ENCODE data around the gene TBC1D1.
"Not testable (repeated sequence)": the region's sequence is repeated elsewhere in the genome, so short reads cannot be mapped to it uniquely, and the experiment has no call there.

Gene TBC1D1

GRCh38 chr4:37918653-37919052 is 27.8 kb downstream of the TBC1D1 start:
- no peak for DNase-seq (ENCODE audit: low read depth in 1 of 2, low spot score in 1 of 2)
- in situ Hi-C loops (cut with HindIII; ENCODE audit: low pct_unique_long_range_greater_than_20kb, low sequenced_read_pairs) = no loop called here
- TF ChIP-seq JUND (IDR thresholded peaks at IDR 0.05; ENCODE audit: low read depth) = no peak

- in situ Hi-C loops (cut with HindIII; ENCODE audit: low pct_unique_long_range_greater_than_20kb, low sequenced_read_pairs) = no loop called here
- no peak for TF ChIP-seq JUND (IDR thresholded peaks at IDR 0.05; ENCODE audit: low read depth)
- no peak for DNase-seq (ENCODE audit: low read depth in 1 of 2, low spot score in 1 of 2)
These were observed 31.4 kb downstream of the TBC1D1 start for GRCh38 chr4:37922328-37922727.

GRCh38 chr4:37923089-37923488 is 32.2 kb downstream of the TBC1D1 start:
- in situ Hi-C loops (cut with HindIII; ENCODE audit: low pct_unique_long_range_greater_than_20kb, low sequenced_read_pairs); DNase-seq (ENCODE audit: low read depth in 1 of 2, low spot score in 1 of 2): not testable (repeated sequence)

- no peak for DNase-seq (ENCODE audit: low read depth in 1 of 2, low spot score in 1 of 2)
- no peak for TF ChIP-seq JUND (IDR thresholded peaks at IDR 0.05; ENCODE audit: low read depth)
- in situ Hi-C loops (cut with HindIII; ENCODE audit: low pct_unique_long_range_greater_than_20kb, low sequenced_read_pairs) = no loop called here
These were observed 34.1 kb downstream of the TBC1D1 start for GRCh38 chr4:37924946-37925345.

- TF ChIP-seq JUND (IDR thresholded peaks at IDR 0.05; ENCODE audit: low read depth) = no peak
- DNase-seq (ENCODE audit: low read depth in 1 of 2, low spot score in 1 of 2) = no peak
- in situ Hi-C loops (cut with HindIII; ENCODE audit: low pct_unique_long_range_greater_than_20kb, low sequenced_read_pairs) = no loop called here
These were observed 36.5 kb downstream of the TBC1D1 start for GRCh38 chr4:37927434-37927833.

GRCh38 chr4:37928426-37929416 is 37.8 kb downstream of the TBC1D1 start:
- in situ Hi-C loops (cut with HindIII; ENCODE audit: low pct_unique_long_range_greater_than_20kb, low sequenced_read_pairs) = no loop called here
- no peak for TF ChIP-seq JUND (IDR thresholded peaks at IDR 0.05; ENCODE audit: low read depth)
- DNase-seq (ENCODE audit: low read depth in 1 of 2, low spot score in 1 of 2) = no peak

- in situ Hi-C loops (cut with HindIII; ENCODE audit: low pct_unique_long_range_greater_than_20kb, low sequenced_read_pairs) = no loop called here
- no peak for TF ChIP-seq JUND (IDR thresholded peaks at IDR 0.05; ENCODE audit: low read depth)
- no peak for DNase-seq (ENCODE audit: low read depth in 1 of 2, low spot score in 1 of 2)
These were observed 43.2 kb downstream of the TBC1D1 start for GRCh38 chr4:37934096-37934495.

GRCh38 chr4:37934609-37935008 is 43.7 kb downstream of the TBC1D1 start:
- no peak for TF ChIP-seq JUND (IDR thresholded peaks at IDR 0.05; ENCODE audit: low read depth)
- DNase-seq (ENCODE audit: low read depth in 1 of 2, low spot score in 1 of 2) = no peak
- in situ Hi-C loops (cut with HindIII; ENCODE audit: low pct_unique_long_range_greater_than_20kb, low sequenced_read_pairs) = no loop called here

GRCh38 chr4:37935026-37935425 is 44.1 kb downstream of the TBC1D1 start:
- in situ Hi-C loops (cut with HindIII; ENCODE audit: low pct_unique_long_range_greater_than_20kb, low sequenced_read_pairs) = no loop called here
- DNase-seq (ENCODE audit: low read depth in 1 of 2, low spot score in 1 of 2) = no peak
- no peak for TF ChIP-seq JUND (IDR thresholded peaks at IDR 0.05; ENCODE audit: low read depth)

GRCh38 chr4:37936889-37937498 is 46.1 kb downstream of the TBC1D1 start:
- in situ Hi-C loops (cut with HindIII; ENCODE audit: low pct_unique_long_range_greater_than_20kb, low sequenced_read_pairs) = no loop called here
- TF ChIP-seq JUND (IDR thresholded peaks at IDR 0.05; ENCODE audit: low read depth) = no peak
- DNase-seq (ENCODE audit: low read depth in 1 of 2, low spot score in 1 of 2) = no peak

- no peak for DNase-seq (ENCODE audit: low read depth in 1 of 2, low spot score in 1 of 2)
- TF ChIP-seq JUND (IDR thresholded peaks at IDR 0.05; ENCODE audit: low read depth) = no peak
- in situ Hi-C loops (cut with HindIII; ENCODE audit: low pct_unique_long_range_greater_than_20kb, low sequenced_read_pairs) = no loop called here
These were observed 47.3 kb downstream of the TBC1D1 start for GRCh38 chr4:37938208-37938607.

GRCh38 chr4:37946503-37947179 is 55.8 kb downstream of the TBC1D1 start:
- DNase-seq (ENCODE audit: low read depth in 1 of 2, low spot score in 1 of 2) = no peak
- TF ChIP-seq JUND (IDR thresholded peaks at IDR 0.05; ENCODE audit: low read depth) = no peak
- in situ Hi-C loops (cut with HindIII; ENCODE audit: low pct_unique_long_range_greater_than_20kb, low sequenced_read_pairs) = no loop called here

GRCh38 chr4:37948542-37948941 is 57.7 kb downstream of the TBC1D1 start:
- no peak for DNase-seq (ENCODE audit: low read depth in 1 of 2, low spot score in 1 of 2)
- TF ChIP-seq JUND (IDR thresholded peaks at IDR 0.05; ENCODE audit: low read depth) = no peak
- in situ Hi-C loops (cut with HindIII; ENCODE audit: low pct_unique_long_range_greater_than_20kb, low sequenced_read_pairs) = no loop called here

All from T47D (cell line).